ENCODE measurements around the gene GFOD1. TPM values are rescaled to one million over a fixed set of nuclear protein-coding genes. Genes with fewer than 3 reads are reported as not detected.
"Not testable (repeated sequence)": the region's sequence is repeated elsewhere in the genome, so short reads cannot be mapped to it uniquely, and the experiment has no call there.

The GFOD1 gene
- total and polyA plus RNA-seq, 4 donors: 9.4 to 30.6 (median 17.6) TPM

DNA sequence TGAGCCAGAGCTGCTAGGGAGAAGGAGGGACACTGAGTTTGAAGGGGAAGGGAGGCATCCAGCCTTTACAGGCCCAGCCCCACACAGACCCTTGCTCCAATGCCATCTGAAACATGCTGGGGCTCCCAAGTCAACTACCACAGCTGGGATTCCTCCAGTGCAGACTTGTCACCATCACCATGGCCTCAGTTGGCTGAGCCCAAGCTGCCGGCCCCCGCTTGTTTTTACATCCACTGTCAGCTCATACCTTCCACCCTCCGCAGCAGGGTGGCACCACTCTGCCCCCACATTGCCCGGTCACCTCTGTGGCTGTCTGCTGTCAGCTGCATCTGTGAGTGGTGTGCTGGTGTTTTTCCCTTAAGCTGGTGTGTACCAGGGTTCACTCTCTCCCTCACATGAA, 26.1 kb downstream of the GFOD1 start:
- Histone ChIP-seq H3K27ac (ENCODE audit: low read depth, low read length) (no peak overlapping the region), H3K27me3 (ENCODE audit: control insufficient read depth, insufficient read depth, low read length) (no peaks in the 10 kb centered on the region), H3K9me3 (ENCODE audit: control insufficient read depth, insufficient read depth, low read length) (no peaks in the 10 kb centered on the region), H3K36me3 (ENCODE audit: control insufficient read depth, insufficient read depth, low read length) (peaks cover 4% of the 10 kb centered on the region), H3K4me3 (ENCODE audit: low read depth, low read length) (no peak overlapping the region), H3K4me1 (ENCODE audit: control insufficient read depth, insufficient read depth, low read length) (peaks cover 14% of the 10 kb centered on the region)
- no peak for DNase-seq (ENCODE audit: low read depth in 4 of 6, low spot score in 6 of 6)
- WGBS (ENCODE audit: insufficient coverage): no CpG with 5 or more reads among the region's 4 CpGs

DNA sequence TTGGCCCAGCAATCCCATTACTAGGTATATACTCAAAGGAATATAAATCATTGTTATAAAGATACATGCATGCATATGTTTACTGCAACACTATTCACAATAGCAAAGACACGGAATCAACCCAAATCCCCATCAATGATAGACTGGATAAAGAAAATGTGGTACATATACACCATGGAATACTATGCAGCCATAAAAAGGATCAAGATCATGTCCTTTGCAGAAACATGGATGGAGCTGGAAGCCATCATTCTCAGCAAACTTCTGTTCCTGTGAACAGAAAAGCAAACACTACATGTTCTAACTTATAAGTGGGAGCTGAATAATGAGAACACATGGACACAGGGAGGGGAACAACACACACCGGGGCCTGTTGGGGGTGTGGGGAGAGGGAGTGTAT, 27.1 kb downstream of the GFOD1 start:
- H3K27me3 ChIP-seq (ENCODE audit: control insufficient read depth, insufficient read depth, low read length); DNase-seq (ENCODE audit: low read depth in 4 of 6, low spot score in 6 of 6); H3K27ac ChIP-seq (ENCODE audit: low read depth, low read length); H3K9me3 ChIP-seq (ENCODE audit: control insufficient read depth, insufficient read depth, low read length); H3K4me3 ChIP-seq (ENCODE audit: low read depth, low read length); H3K36me3 ChIP-seq (ENCODE audit: control insufficient read depth, insufficient read depth, low read length): not testable (repeated sequence)
- peaks cover 24% of the 10 kb centered on the region for H3K4me1 ChIP-seq (ENCODE audit: control insufficient read depth, insufficient read depth, low read length)
- WGBS (ENCODE audit: insufficient coverage): no CpG with 5 or more reads among the region's 2 CpGs

DNA sequence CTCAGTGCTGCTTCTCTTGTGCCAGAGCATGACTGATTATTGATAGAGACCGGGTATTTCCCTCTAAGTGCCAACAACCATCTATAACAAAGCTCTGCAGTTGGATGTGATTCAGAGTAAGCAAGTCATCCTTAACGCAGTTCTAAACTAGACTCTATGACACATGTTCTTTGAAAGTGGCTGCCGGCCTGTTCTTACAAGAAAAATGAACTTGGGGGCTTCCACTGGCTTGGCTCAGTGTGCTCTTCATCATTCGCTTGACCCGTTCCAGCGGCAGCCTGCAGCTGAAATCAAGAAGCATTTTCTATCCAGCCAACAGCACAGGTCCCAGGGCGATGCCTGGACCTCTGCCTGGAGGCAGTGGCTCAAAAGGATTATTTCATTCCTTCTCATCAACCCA, 29.8 kb downstream of the GFOD1 start:
- H3K27me3 ChIP-seq (ENCODE audit: control insufficient read depth, insufficient read depth, low read length): no peaks in the 10 kb centered on the region
- 50% methylated on average over 6 of the region's 7 CpGs for WGBS (ENCODE audit: insufficient coverage)
- DNase-seq (ENCODE audit: low read depth in 4 of 6, low spot score in 6 of 6): peak in 1 of 6 donors; percentile 61
- H3K9me3 ChIP-seq (ENCODE audit: control insufficient read depth, insufficient read depth, low read length): no peaks in the 10 kb centered on the region
- H3K36me3 ChIP-seq (ENCODE audit: control insufficient read depth, insufficient read depth, low read length): peaks cover 4% of the 10 kb centered on the region
- H3K4me1 ChIP-seq (ENCODE audit: control insufficient read depth, insufficient read depth, low read length): peaks cover 32% of the 10 kb centered on the region
- no peak overlapping the region for H3K4me3 ChIP-seq (ENCODE audit: low read depth, low read length)
- H3K27ac ChIP-seq (ENCODE audit: low read depth, low read length): no peak overlapping the region

DNA sequence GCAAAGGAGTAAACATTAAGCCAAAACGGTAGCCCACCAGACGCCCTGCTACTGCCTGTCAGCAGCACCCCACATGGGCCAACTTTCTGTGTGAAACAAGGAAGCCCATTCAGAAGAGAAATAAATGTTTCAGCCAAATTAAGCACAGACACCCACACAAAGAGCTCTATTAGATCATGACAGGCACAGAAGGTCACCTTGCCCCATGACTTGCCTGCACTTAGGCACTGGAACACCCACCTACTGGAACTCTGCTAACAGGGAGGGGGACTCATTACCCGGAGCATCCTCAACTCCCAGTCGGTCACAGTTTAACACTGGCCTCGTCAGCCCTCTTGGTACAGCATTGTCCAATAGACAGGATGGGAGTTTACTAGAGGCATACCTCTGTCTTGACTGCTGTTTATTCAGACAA, 31.8 kb downstream of the GFOD1 start:
- Histone ChIP-seq H3K4me3 (ENCODE audit: low read depth, low read length) (no peak overlapping the region), H3K4me1 (ENCODE audit: control insufficient read depth, insufficient read depth, low read length) (peaks cover 32% of the 10 kb centered on the region), H3K27me3 (ENCODE audit: control insufficient read depth, insufficient read depth, low read length) (no peaks in the 10 kb centered on the region), H3K27ac (ENCODE audit: low read depth, low read length) (no peak overlapping the region), H3K9me3 (ENCODE audit: control insufficient read depth, insufficient read depth, low read length) (no peaks in the 10 kb centered on the region), H3K36me3 (ENCODE audit: control insufficient read depth, insufficient read depth, low read length) (peaks cover 5% of the 10 kb centered on the region)
- 49% methylated on average over 3 of the region's 5 CpGs for WGBS (ENCODE audit: insufficient coverage)
- peak in 2 of 6 donors; percentile 40 to 48 for DNase-seq (ENCODE audit: low read depth in 4 of 6, low spot score in 6 of 6)

DNA sequence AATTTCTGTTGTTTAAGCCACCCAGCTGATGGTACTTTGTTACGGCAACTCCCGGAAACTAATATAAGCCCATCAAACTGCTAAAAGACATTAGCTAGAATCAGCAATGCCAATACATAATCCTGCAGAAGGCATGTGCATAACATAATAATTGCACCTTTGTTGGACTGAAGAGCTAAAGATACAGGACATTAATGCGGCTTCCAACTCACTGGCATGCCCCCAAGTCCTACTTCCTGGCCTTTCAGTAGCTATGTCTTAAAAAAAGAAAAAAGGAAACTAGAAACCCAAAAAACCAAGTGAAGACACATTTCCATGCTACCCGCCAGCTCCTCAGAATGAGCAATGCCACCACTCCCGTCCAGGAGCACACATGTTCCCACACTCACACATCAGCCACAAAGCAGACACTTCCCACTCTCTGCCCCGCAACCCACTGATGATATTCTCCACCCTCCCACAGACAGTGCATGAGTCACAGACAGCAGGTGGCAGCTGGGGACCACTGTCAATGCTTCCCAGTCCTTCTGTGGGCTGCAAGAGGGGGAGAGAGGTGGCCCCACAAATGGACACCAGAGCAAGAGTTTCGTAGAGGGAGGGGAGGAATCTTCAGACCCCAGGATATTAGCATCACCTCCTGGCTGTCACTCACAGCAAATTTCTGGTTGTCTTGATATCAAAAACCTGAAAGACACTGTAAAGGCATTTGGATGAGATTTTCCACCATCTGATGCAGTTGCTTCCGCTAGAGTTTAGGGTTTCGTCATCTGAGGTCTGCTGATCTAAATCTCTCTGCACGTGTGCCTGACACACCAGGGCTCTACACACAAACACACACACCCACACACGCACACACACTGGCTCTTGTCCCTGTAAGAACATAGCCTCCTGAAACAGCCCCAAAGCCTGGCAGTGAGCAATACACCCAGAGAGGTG, 32.8 kb downstream of the GFOD1 start:
- Histone ChIP-seq H3K9me3 (ENCODE audit: control insufficient read depth, insufficient read depth, low read length) (no peaks in the 10 kb centered on the region), H3K27ac (ENCODE audit: low read depth, low read length) (no peak overlapping the region), H3K27me3 (ENCODE audit: control insufficient read depth, insufficient read depth, low read length) (no peaks in the 10 kb centered on the region), H3K36me3 (ENCODE audit: control insufficient read depth, insufficient read depth, low read length) (peaks cover 5% of the 10 kb centered on the region), H3K4me1 (ENCODE audit: control insufficient read depth, insufficient read depth, low read length) (peaks cover 32% of the 10 kb centered on the region), H3K4me3 (ENCODE audit: low read depth, low read length) (no peak overlapping the region)
- peak in 2 of 6 donors; percentile 47 to 48 for DNase-seq (ENCODE audit: low read depth in 4 of 6, low spot score in 6 of 6)
- 54% methylated on average over 9 of the region's 11 CpGs for WGBS (ENCODE audit: insufficient coverage)

DNA sequence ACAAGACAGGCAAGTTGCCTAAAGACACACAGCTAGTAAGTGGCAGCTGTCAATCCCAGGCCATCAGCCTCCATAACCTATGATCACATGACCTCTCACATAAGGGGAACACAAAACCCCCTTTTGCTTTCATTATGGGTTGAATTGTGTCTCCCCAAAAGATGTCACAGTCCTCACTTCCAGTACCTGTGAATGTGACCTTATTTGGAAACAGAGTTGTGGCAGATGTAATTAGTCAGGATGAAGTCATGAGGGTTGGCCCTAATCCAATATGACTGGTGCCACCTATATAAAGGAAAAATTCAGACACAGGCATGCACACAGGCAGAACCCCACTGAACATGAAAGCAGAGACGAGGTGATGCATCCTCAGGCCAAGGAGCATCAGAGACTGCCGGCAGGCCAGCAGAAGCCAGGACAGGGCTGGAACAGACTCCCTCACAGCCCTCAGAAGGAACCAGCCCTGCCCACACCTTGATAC, 33.6 kb downstream of the GFOD1 start:
- Histone ChIP-seq H3K4me3 (ENCODE audit: low read depth, low read length) (no peak overlapping the region), H3K9me3 (ENCODE audit: control insufficient read depth, insufficient read depth, low read length) (no peaks in the 10 kb centered on the region), H3K27ac (ENCODE audit: low read depth, low read length) (no peak overlapping the region), H3K27me3 (ENCODE audit: control insufficient read depth, insufficient read depth, low read length) (no peaks in the 10 kb centered on the region), H3K36me3 (ENCODE audit: control insufficient read depth, insufficient read depth, low read length) (peaks cover 5% of the 10 kb centered on the region), H3K4me1 (ENCODE audit: control insufficient read depth, insufficient read depth, low read length) (peaks cover 32% of the 10 kb centered on the region)
- DNase-seq (ENCODE audit: low read depth in 4 of 6, low spot score in 6 of 6): peak in 1 of 6 donors; percentile 9
- 60% methylated on average over 2 of the region's 2 CpGs for WGBS (ENCODE audit: insufficient coverage)

DNA sequence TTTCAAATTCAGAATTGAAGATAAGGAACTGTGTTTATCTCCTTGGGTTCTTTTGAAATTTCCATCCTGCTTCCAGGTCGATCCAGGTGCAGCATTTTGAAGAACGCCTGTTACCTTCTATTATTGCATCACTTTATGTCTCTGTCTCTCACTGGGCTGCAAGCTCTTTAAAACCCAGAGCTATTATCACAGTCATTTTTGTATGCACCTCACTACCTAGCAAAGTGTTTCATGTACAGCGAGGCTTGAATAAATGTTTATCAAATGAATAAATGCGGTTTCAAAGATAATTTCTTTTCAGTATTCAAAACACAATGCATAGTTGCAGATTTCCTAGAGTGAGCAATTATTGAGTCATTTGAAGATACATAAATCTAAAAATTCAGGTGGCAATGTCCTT, 34.2 kb downstream of the GFOD1 start:
- peak in 1 of 6 donors; percentile 49 for DNase-seq (ENCODE audit: low read depth in 4 of 6, low spot score in 6 of 6)
- H3K4me3 ChIP-seq (ENCODE audit: low read depth, low read length): no peak overlapping the region
- H3K9me3 ChIP-seq (ENCODE audit: control insufficient read depth, insufficient read depth, low read length): no peaks in the 10 kb centered on the region
- 83% methylated on average over 1 of the region's 4 CpGs for WGBS (ENCODE audit: insufficient coverage)
- H3K36me3 ChIP-seq (ENCODE audit: control insufficient read depth, insufficient read depth, low read length): peaks cover 5% of the 10 kb centered on the region
- H3K27ac ChIP-seq (ENCODE audit: low read depth, low read length): no peak overlapping the region
- H3K27me3 ChIP-seq (ENCODE audit: control insufficient read depth, insufficient read depth, low read length): no peaks in the 10 kb centered on the region
- peaks cover 32% of the 10 kb centered on the region for H3K4me1 ChIP-seq (ENCODE audit: control insufficient read depth, insufficient read depth, low read length)

DNA sequence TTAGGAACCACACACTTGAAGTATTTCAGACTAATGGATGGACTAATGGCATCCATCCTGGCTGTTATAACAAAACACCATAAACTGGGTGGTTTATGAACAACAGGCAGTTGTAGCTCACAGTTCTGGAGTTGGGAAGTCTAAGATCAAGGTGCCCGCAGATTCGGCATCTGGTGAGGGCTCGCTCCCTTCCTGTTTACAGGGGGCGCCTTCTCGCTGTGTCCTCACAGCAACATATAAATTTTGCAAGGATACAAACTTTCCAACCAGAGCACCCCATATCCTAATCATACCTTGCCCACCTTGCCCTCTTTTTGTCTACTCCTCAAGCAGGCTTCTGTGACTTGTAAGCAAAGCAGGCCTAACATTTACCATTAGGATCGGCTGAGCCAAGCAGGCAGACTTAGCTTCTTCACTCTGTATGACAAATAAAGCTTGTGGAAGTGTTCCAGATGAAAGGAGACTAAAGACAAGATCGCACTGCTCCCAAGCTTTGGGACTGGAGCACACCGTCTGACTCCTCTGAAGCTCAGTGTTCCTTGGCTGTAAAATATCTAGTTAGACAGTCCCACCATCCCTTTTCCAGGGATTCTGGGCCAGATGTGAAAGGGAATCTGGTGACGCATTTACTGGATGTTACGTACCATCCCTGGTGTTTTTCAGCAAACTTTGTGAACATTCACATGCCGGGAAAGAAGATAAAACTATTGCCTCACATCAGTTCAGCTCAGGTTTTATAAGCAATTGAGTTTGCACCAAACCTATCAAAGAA, 34.9 kb downstream of the GFOD1 start:
- Histone ChIP-seq H3K27ac (ENCODE audit: low read depth, low read length) (no peak overlapping the region), H3K9me3 (ENCODE audit: control insufficient read depth, insufficient read depth, low read length) (no peaks in the 10 kb centered on the region), H3K4me1 (ENCODE audit: control insufficient read depth, insufficient read depth, low read length) (peaks cover 29% of the 10 kb centered on the region), H3K4me3 (ENCODE audit: low read depth, low read length) (no peak overlapping the region), H3K36me3 (ENCODE audit: control insufficient read depth, insufficient read depth, low read length) (peaks cover 5% of the 10 kb centered on the region), H3K27me3 (ENCODE audit: control insufficient read depth, insufficient read depth, low read length) (no peaks in the 10 kb centered on the region)
- 84% methylated on average over 10 of the region's 11 CpGs for WGBS (ENCODE audit: insufficient coverage)
- DNase-seq (ENCODE audit: low read depth in 4 of 6, low spot score in 6 of 6): no peak

DNA sequence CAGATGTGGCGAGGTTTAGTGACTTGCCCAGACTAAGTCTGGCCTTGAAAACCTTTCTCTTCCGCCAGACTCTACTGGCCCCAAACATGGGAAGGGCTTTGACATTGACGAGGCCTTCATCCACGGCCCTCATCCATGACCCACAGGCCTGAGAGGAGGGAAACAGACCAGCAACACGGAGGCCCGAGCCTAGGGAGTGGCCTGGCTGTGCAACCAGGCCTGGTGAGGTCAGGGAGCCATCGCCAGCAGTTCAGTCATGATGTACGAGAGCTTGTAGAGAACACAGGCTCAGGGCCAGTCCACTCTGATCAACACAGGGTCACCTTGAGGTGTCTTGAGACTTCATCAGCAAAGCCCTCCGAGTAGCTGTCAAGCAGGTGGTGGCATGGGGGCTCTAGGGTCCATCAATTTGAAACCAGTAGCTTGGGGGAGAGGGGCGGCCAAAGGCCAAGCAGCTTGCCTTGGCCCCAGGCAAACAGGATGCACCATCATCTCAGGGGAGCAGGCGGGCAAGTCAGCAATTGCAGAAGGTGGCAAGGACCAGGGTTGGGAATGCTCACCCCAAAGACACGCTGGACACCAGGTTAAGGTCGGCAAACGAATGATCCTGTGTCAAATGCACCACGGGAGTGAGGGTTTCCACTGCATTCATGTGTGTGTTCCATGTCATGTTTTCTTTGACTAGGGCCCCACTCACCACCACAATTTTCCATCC, 36.1 kb downstream of the GFOD1 start:
- no peak overlapping the region for H3K4me3 ChIP-seq (ENCODE audit: low read depth, low read length)
- DNase-seq (ENCODE audit: low read depth in 4 of 6, low spot score in 6 of 6): no peak
- H3K4me1 ChIP-seq (ENCODE audit: control insufficient read depth, insufficient read depth, low read length): peaks cover 25% of the 10 kb centered on the region
- WGBS (ENCODE audit: insufficient coverage): 94% methylated on average over 15 of the region's 15 CpGs
- no peaks in the 10 kb centered on the region for H3K9me3 ChIP-seq (ENCODE audit: control insufficient read depth, insufficient read depth, low read length)
- no peaks in the 10 kb centered on the region for H3K27me3 ChIP-seq (ENCODE audit: control insufficient read depth, insufficient read depth, low read length)
- H3K36me3 ChIP-seq (ENCODE audit: control insufficient read depth, insufficient read depth, low read length): peaks cover 5% of the 10 kb centered on the region
- H3K27ac ChIP-seq (ENCODE audit: low read depth, low read length): no peak overlapping the region
